ENCODE data around the gene PRR16. TPM values are rescaled to one million over a fixed set of nuclear protein-coding genes. Genes with fewer than 3 reads are reported as not detected.
A peak's percentile ranks its signal among the peaks of the same experiment; 100 is the strongest.

The PRR16 gene
- total and polyA plus RNA-seq, 2 donors, result 0.05 to 0.66 TPM

DNA sequence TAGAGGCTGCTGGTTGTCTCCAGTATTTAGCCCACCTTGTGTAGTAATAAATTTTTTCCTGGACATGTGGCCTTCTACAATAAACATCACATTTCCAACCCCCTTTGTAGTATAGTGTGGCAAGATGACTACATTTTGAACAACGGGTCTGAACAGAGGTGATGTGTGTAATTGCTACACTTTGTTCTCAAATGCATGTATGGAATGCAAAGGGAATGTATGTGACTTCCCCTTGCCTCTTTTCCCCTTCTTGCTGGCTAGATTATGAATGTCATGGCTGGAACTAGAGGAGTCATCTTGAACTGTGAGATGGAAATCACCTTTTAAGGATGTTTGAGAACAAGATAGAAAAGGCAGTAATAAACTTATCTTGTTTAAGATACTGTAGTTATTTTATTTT, 54.5 kb downstream of the PRR16 start:
- WGBS, result 85% methylated on average over 1 of the region's 1 CpG
- Histone ChIP-seq H3K9me3 (ENCODE audit: control insufficient read depth in 2 of 2, insufficient read depth in 1 of 2, low read length in 1 of 2) (no peaks in the 10 kb centered on the region), H3K4me3 (ENCODE audit: low read length in 2 of 2) (no peak overlapping the region), H3K4me1 (ENCODE audit: control insufficient read depth in 2 of 2, insufficient read depth in 2 of 2, low read length in 2 of 2) (no peaks in the 10 kb centered on the region), H3K27ac (ENCODE audit: low read depth in 1 of 2, low read length in 1 of 2) (no peak overlapping the region), H3K36me3 (ENCODE audit: control insufficient read depth in 2 of 2, insufficient read depth in 2 of 2, low read length in 1 of 2) (no peaks in the 10 kb centered on the region), H3K27me3 (ENCODE audit: control insufficient read depth in 2 of 2, insufficient read depth in 1 of 2, low read length in 1 of 2) (no peaks in the 10 kb centered on the region)
- DNase-seq (ENCODE audit: low read depth in 6 of 9, low spot score in 9 of 9), result no peak

GRCh38 chr5:120527251-120527650, 63.2 kb downstream of the PRR16 start:
- Histone ChIP-seq H3K4me1 (ENCODE audit: control insufficient read depth in 2 of 2, insufficient read depth in 2 of 2, low read length in 2 of 2) (no peaks in the 10 kb centered on the region), H3K4me3 (ENCODE audit: low read length in 2 of 2) (no peak overlapping the region), H3K27me3 (ENCODE audit: control insufficient read depth in 2 of 2, insufficient read depth in 1 of 2, low read length in 1 of 2) (no peaks in the 10 kb centered on the region), H3K36me3 (ENCODE audit: control insufficient read depth in 2 of 2, insufficient read depth in 2 of 2, low read length in 1 of 2) (no peaks in the 10 kb centered on the region), H3K27ac (ENCODE audit: low read depth in 1 of 2, low read length in 1 of 2) (no peak overlapping the region), H3K9me3 (ENCODE audit: control insufficient read depth in 2 of 2, insufficient read depth in 1 of 2, low read length in 1 of 2) (no peaks in the 10 kb centered on the region)
- DNase-seq (ENCODE audit: low read depth in 6 of 9, low spot score in 9 of 9), result no peak
- WGBS, result 85% methylated on average over 3 of the region's 3 CpGs

DNA sequence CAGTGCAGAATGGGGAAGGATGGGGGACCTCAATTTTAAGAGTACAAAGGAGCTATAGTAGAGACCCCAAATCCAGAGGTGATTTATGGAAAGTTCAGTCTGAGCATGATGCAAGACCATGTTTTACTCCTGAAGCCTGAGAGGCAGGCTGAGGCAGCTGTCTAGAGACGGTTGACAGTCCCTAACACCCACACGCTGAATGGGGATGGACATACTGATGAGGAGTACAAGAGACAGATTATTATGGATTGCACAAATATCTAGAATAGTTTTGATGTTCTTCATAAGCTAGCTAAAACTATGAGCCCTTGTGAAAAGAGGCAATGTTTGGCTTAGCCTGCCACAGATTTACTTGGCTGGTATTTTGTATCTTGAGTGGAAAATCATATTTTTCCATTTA, 64.5 kb downstream of the PRR16 start:
- H3K4me3 ChIP-seq (ENCODE audit: low read length in 2 of 2), result no peak overlapping the region
- H3K27ac ChIP-seq (ENCODE audit: low read depth in 1 of 2, low read length in 1 of 2), result no peak overlapping the region
- H3K9me3 ChIP-seq (ENCODE audit: control insufficient read depth in 2 of 2, insufficient read depth in 1 of 2, low read length in 1 of 2), result no peaks in the 10 kb centered on the region
- H3K27me3 ChIP-seq (ENCODE audit: control insufficient read depth in 2 of 2, insufficient read depth in 1 of 2, low read length in 1 of 2), result no peaks in the 10 kb centered on the region
- H3K4me1 ChIP-seq (ENCODE audit: control insufficient read depth in 2 of 2, insufficient read depth in 2 of 2, low read length in 2 of 2), result no peaks in the 10 kb centered on the region
- WGBS, result 93% methylated on average over 2 of the region's 2 CpGs
- H3K36me3 ChIP-seq (ENCODE audit: control insufficient read depth in 2 of 2, insufficient read depth in 2 of 2, low read length in 1 of 2), result no peaks in the 10 kb centered on the region
- DNase-seq (ENCODE audit: low read depth in 6 of 9, low spot score in 9 of 9), result no peak

- no peaks in the 10 kb centered on the region for H3K9me3 ChIP-seq (ENCODE audit: control insufficient read depth in 2 of 2, insufficient read depth in 1 of 2, low read length in 1 of 2)
- no peak overlapping the region for H3K4me3 ChIP-seq (ENCODE audit: low read length in 2 of 2)
- no peaks in the 10 kb centered on the region for H3K36me3 ChIP-seq (ENCODE audit: control insufficient read depth in 2 of 2, insufficient read depth in 2 of 2, low read length in 1 of 2)
- H3K27ac ChIP-seq (ENCODE audit: low read depth in 1 of 2, low read length in 1 of 2), result no peak overlapping the region
- WGBS, result 86% methylated on average over 2 of the region's 2 CpGs
- H3K27me3 ChIP-seq (ENCODE audit: control insufficient read depth in 2 of 2, insufficient read depth in 1 of 2, low read length in 1 of 2), result no peaks in the 10 kb centered on the region
- DNase-seq (ENCODE audit: low read depth in 6 of 9, low spot score in 9 of 9), result no peak
- no peaks in the 10 kb centered on the region for H3K4me1 ChIP-seq (ENCODE audit: control insufficient read depth in 2 of 2, insufficient read depth in 2 of 2, low read length in 2 of 2)
Observed at GRCh38 chr5:120529386-120529785, 65.3 kb downstream of the PRR16 start.

GRCh38 chr5:120531215-120531614, 67.1 kb downstream of the PRR16 start:
- no peak overlapping the region for H3K27ac ChIP-seq (ENCODE audit: low read depth in 1 of 2, low read length in 1 of 2)

GRCh38 chr5:120532835-120533234, 68.7 kb downstream of the PRR16 start:
- Histone ChIP-seq H3K36me3 (ENCODE audit: control insufficient read depth in 2 of 2, insufficient read depth in 2 of 2, low read length in 1 of 2) (no peaks in the 10 kb centered on the region), H3K4me1 (ENCODE audit: control insufficient read depth in 2 of 2, insufficient read depth in 2 of 2, low read length in 2 of 2) (no peaks in the 10 kb centered on the region), H3K9me3 (ENCODE audit: control insufficient read depth in 2 of 2, insufficient read depth in 1 of 2, low read length in 1 of 2) (no peaks in the 10 kb centered on the region), H3K27ac (ENCODE audit: low read depth in 1 of 2, low read length in 1 of 2) (no peak overlapping the region), H3K27me3 (ENCODE audit: control insufficient read depth in 2 of 2, insufficient read depth in 1 of 2, low read length in 1 of 2) (no peaks in the 10 kb centered on the region), H3K4me3 (ENCODE audit: low read length in 2 of 2) (no peak overlapping the region)
- peak in 2 of 9 donors; percentile 0 to 1 for DNase-seq (ENCODE audit: low read depth in 6 of 9, low spot score in 9 of 9)
- WGBS, result 56% methylated on average over 5 of the region's 5 CpGs

More at GRCh38 chr5:120531215-120531614, 67.1 kb downstream of the PRR16 start:
- Histone ChIP-seq H3K4me1 (ENCODE audit: control insufficient read depth in 2 of 2, insufficient read depth in 2 of 2, low read length in 2 of 2) (no peaks in the 10 kb centered on the region), H3K4me3 (ENCODE audit: low read length in 2 of 2) (no peak overlapping the region), H3K9me3 (ENCODE audit: control insufficient read depth in 2 of 2, insufficient read depth in 1 of 2, low read length in 1 of 2) (no peaks in the 10 kb centered on the region), H3K36me3 (ENCODE audit: control insufficient read depth in 2 of 2, insufficient read depth in 2 of 2, low read length in 1 of 2) (no peaks in the 10 kb centered on the region), H3K27me3 (ENCODE audit: control insufficient read depth in 2 of 2, insufficient read depth in 1 of 2, low read length in 1 of 2) (no peaks in the 10 kb centered on the region)
- WGBS, result 90% methylated on average over 3 of the region's 3 CpGs
- DNase-seq (ENCODE audit: low read depth in 6 of 9, low spot score in 9 of 9), result no peak

DNA sequence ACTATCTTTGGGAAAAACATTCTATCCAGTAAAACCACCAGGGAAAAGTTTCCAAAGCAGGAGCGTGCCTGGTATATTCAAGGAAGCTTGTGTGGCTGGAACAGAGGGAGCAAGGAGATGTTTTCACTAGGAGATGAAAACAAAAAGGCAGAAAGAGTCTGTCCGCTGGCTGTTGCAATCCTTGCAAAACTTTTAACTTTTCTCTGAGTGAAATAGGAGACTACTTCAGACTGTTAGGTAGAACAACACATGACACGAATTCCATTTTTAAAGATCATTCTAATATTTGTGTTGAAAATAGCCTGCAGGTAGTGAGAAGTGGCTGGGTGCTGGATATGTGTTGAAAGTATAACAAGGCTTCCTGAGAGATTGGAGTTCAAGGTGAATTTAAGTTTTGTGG, 69.5 kb downstream of the PRR16 start:
- Histone ChIP-seq H3K9me3 (ENCODE audit: control insufficient read depth in 2 of 2, insufficient read depth in 1 of 2, low read length in 1 of 2) (no peaks in the 10 kb centered on the region), H3K27me3 (ENCODE audit: control insufficient read depth in 2 of 2, insufficient read depth in 1 of 2, low read length in 1 of 2) (no peaks in the 10 kb centered on the region), H3K4me3 (ENCODE audit: low read length in 2 of 2) (no peak overlapping the region), H3K27ac (ENCODE audit: low read depth in 1 of 2, low read length in 1 of 2) (no peak overlapping the region), H3K36me3 (ENCODE audit: control insufficient read depth in 2 of 2, insufficient read depth in 2 of 2, low read length in 1 of 2) (no peaks in the 10 kb centered on the region), H3K4me1 (ENCODE audit: control insufficient read depth in 2 of 2, insufficient read depth in 2 of 2, low read length in 2 of 2) (no peaks in the 10 kb centered on the region)
- no peak for DNase-seq (ENCODE audit: low read depth in 6 of 9, low spot score in 9 of 9)
- 88% methylated on average over 3 of the region's 3 CpGs for WGBS

DNA sequence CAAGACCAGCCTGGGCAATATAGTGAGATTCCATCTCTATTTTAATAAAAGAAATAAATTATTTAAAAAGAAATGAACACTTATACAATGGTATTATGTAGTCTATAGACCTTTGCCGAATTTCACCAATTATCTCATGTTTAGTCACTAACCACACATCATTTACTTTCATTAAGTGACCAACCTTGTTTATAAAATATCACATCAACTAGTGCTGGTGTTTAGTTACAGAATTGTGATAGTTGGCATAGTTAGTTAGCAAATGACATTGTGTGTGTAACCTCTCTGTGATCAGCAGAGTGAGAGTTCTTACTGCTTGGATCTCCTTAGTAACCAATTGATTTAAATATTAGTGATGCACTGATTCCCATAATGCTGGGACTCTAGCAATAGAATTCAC, 71.8 kb downstream of the PRR16 start:
- 89% methylated on average over 1 of the region's 1 CpG for WGBS
- no peak for DNase-seq (ENCODE audit: low read depth in 6 of 9, low spot score in 9 of 9)
- H3K4me3 ChIP-seq (ENCODE audit: low read length in 2 of 2), result no peak overlapping the region
- no peaks in the 10 kb centered on the region for H3K27me3 ChIP-seq (ENCODE audit: control insufficient read depth in 2 of 2, insufficient read depth in 1 of 2, low read length in 1 of 2)
- no peaks in the 10 kb centered on the region for H3K36me3 ChIP-seq (ENCODE audit: control insufficient read depth in 2 of 2, insufficient read depth in 2 of 2, low read length in 1 of 2)
- no peak overlapping the region for H3K27ac ChIP-seq (ENCODE audit: low read depth in 1 of 2, low read length in 1 of 2)
- H3K9me3 ChIP-seq (ENCODE audit: control insufficient read depth in 2 of 2, insufficient read depth in 1 of 2, low read length in 1 of 2), result no peaks in the 10 kb centered on the region
- H3K4me1 ChIP-seq (ENCODE audit: control insufficient read depth in 2 of 2, insufficient read depth in 2 of 2, low read length in 2 of 2), result no peaks in the 10 kb centered on the region

- no peaks in the 10 kb centered on the region for H3K27me3 ChIP-seq (ENCODE audit: control insufficient read depth in 2 of 2, insufficient read depth in 1 of 2, low read length in 1 of 2)
- no peak for DNase-seq (ENCODE audit: low read depth in 6 of 9, low spot score in 9 of 9)
- H3K27ac ChIP-seq (ENCODE audit: low read depth in 1 of 2, low read length in 1 of 2), result no peak overlapping the region
- no peaks in the 10 kb centered on the region for H3K4me1 ChIP-seq (ENCODE audit: control insufficient read depth in 2 of 2, insufficient read depth in 2 of 2, low read length in 2 of 2)
- 92% methylated on average over 2 of the region's 2 CpGs for WGBS
- H3K4me3 ChIP-seq (ENCODE audit: low read length in 2 of 2), result no peak overlapping the region
- no peaks in the 10 kb centered on the region for H3K36me3 ChIP-seq (ENCODE audit: control insufficient read depth in 2 of 2, insufficient read depth in 2 of 2, low read length in 1 of 2)
- no peaks in the 10 kb centered on the region for H3K9me3 ChIP-seq (ENCODE audit: control insufficient read depth in 2 of 2, insufficient read depth in 1 of 2, low read length in 1 of 2)
Observed at GRCh38 chr5:120538149-120538548, 74.0 kb downstream of the PRR16 start.

DNA sequence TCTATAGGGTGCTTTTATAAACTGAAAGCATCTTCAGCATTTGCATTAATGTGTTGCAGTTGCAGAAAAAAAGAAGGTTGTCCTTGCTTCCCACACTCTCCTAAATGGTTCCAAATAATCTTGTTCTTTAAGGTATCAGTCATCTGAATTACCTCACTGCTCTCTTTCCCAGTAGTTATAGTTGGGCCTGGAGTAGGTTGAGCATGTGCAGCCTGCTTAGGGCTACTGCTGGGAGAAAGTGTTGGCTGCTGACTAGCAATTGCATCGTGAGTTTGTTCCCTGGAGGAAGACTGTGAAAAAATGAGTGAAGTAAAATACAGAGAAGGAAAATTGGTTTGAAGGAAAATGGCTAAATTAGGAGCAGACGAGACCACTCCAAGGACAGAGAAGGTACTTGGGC, 74.5 kb downstream of the PRR16 start:
- H3K27me3 ChIP-seq (ENCODE audit: control insufficient read depth in 2 of 2, insufficient read depth in 1 of 2, low read length in 1 of 2), result no peaks in the 10 kb centered on the region
- no peaks in the 10 kb centered on the region for H3K36me3 ChIP-seq (ENCODE audit: control insufficient read depth in 2 of 2, insufficient read depth in 2 of 2, low read length in 1 of 2)
- H3K27ac ChIP-seq (ENCODE audit: low read depth in 1 of 2, low read length in 1 of 2), result no peak overlapping the region
- H3K4me3 ChIP-seq (ENCODE audit: low read length in 2 of 2), result no peak overlapping the region
- DNase-seq (ENCODE audit: low read depth in 6 of 9, low spot score in 9 of 9), result no peak
- WGBS, result 86% methylated on average over 2 of the region's 2 CpGs
- H3K9me3 ChIP-seq (ENCODE audit: control insufficient read depth in 2 of 2, insufficient read depth in 1 of 2, low read length in 1 of 2), result no peaks in the 10 kb centered on the region
- H3K4me1 ChIP-seq (ENCODE audit: control insufficient read depth in 2 of 2, insufficient read depth in 2 of 2, low read length in 2 of 2), result no peaks in the 10 kb centered on the region
